Mesenchymal stem cell (in vitro differentiated cells and primary cell): ENCODE data around the gene TESK1.
A peak's percentile ranks its signal among the peaks of the same experiment; 100 is the strongest.

Experiments used
- DNase-seq: peaks from one replicate; pipeline ENCODE4 v3.0.0-alpha.2; 2013
- H2AFZ ChIP-seq: one replicate; pipeline ENCODE4 v1.6.1; 2013; ENCODE audit warnings: low read depth, mild to moderate bottlenecking, control low read depth, inconsistent platforms, low read length, moderate library complexity
- H2AK5ac ChIP-seq: 2 replicates; pipeline ENCODE4 v1.6.1; 2013; ENCODE audit warnings: low read length, moderate library complexity, mild to moderate bottlenecking, inconsistent platforms; ENCODE audit not compliant: severe bottlenecking
- H2BK120ac ChIP-seq: one replicate; pipeline ENCODE4 v1.6.1; 2013; ENCODE audit warnings: low read depth, mild to moderate bottlenecking, inconsistent platforms, low read length, moderate library complexity
- H2BK12ac ChIP-seq, 2 experiments: one replicate each; pipeline ENCODE4 v1.6.1; 2013; ENCODE audit warnings: inconsistent platforms in 2 of 2, low read length in 2 of 2, mild to moderate bottlenecking in 2 of 2, moderate library complexity in 2 of 2, control low read depth in 1 of 2
- H2BK15ac ChIP-seq: one replicate; pipeline ENCODE4 v1.6.1; 2013; ENCODE audit warnings: mild to moderate bottlenecking, low read depth, inconsistent platforms; ENCODE audit not compliant: poor library complexity, severe bottlenecking
- H2BK5ac ChIP-seq: 2 replicates; pipeline ENCODE4 v1.6.1; 2013; ENCODE audit warnings: low read depth, mild to moderate bottlenecking, low read length, control low read depth, inconsistent platforms; ENCODE audit not compliant: poor library complexity, severe bottlenecking
- H3K14ac ChIP-seq, 2 experiments: one replicate each; pipeline ENCODE4 v1.6.1; 2013; ENCODE audit warnings: inconsistent platforms in 2 of 2, low read length in 2 of 2, control low read depth in 1 of 2, mild to moderate bottlenecking in 1 of 2, moderate library complexity in 1 of 2
- H3K18ac ChIP-seq, 2 experiments: one replicate each; pipeline ENCODE4 v1.6.1; 2013; ENCODE audit warnings: inconsistent platforms in 2 of 2, low read length in 2 of 2, control low read depth in 1 of 2, low read depth in 1 of 2, mild to moderate bottlenecking in 1 of 2
- H3K23ac ChIP-seq, 2 experiments: one replicate each; pipeline ENCODE4 v1.6.1; 2013; ENCODE audit warnings: inconsistent platforms in 2 of 2, low read length in 2 of 2, mild to moderate bottlenecking in 2 of 2, moderate library complexity in 2 of 2, control low read depth in 1 of 2
- H3K27ac ChIP-seq: 2 replicates; pipeline ENCODE4 v1.5.1; 2013; ENCODE audit warnings: mild to moderate bottlenecking, moderate library complexity, low read length, control low read depth, inconsistent platforms; ENCODE audit not compliant: poor library complexity, severe bottlenecking
- H3K27me3 ChIP-seq, 2 experiments: 2 replicates each; pipeline versions ENCODE4 v1.6.1 to v1.7.0; 2013; ENCODE audit warnings: low read length in 2 of 2, mild to moderate bottlenecking in 2 of 2, moderate library complexity in 2 of 2, control low read depth in 1 of 2, inconsistent platforms in 1 of 2; ENCODE audit not compliant: control insufficient read depth in 1 of 2, insufficient read depth in 1 of 2
- H3K36me3 ChIP-seq, 2 experiments: 2 replicates each; pipeline versions ENCODE4 v1.6.1 to v1.7.0; 2013; ENCODE audit warnings: low read length in 2 of 2, control low read depth in 1 of 2, inconsistent platforms in 1 of 2, low read depth in 1 of 2, mild to moderate bottlenecking in 1 of 2; ENCODE audit not compliant: insufficient read depth in 2 of 2, control insufficient read depth in 1 of 2
- H3K4ac ChIP-seq, 2 experiments: one replicate each; pipeline ENCODE4 v1.6.1; 2013; ENCODE audit warnings: inconsistent platforms in 2 of 2, low read length in 2 of 2, mild to moderate bottlenecking in 2 of 2, moderate library complexity in 2 of 2, control low read depth in 1 of 2, low read depth in 1 of 2
- H3K4me1 ChIP-seq: 2 replicates; pipeline ENCODE4 v1.6.1; 2013; ENCODE audit warnings: low read depth, low read length, control low read depth; ENCODE audit not compliant: control insufficient read depth, insufficient read depth
- H3K4me2 ChIP-seq: 2 replicates; pipeline ENCODE4 v1.6.1; 2013; ENCODE audit warnings: low read length, mild to moderate bottlenecking, inconsistent platforms; ENCODE audit not compliant: poor library complexity, severe bottlenecking
- H3K4me3 ChIP-seq, 2 experiments: 2 replicates each; pipeline versions ENCODE4 v1.5.1 to v1.7.0; 2013; ENCODE audit warnings: low read length in 2 of 2, mild to moderate bottlenecking in 2 of 2, control low read depth in 1 of 2, low read depth in 1 of 2; ENCODE audit not compliant: insufficient read depth in 1 of 2
- H3K79me1 ChIP-seq: replicated peaks from 2 replicates; pipeline ENCODE4 v1.6.1; 2013; ENCODE audit warnings: mild to moderate bottlenecking, control low read depth, low read length, inconsistent platforms; ENCODE audit not compliant: poor library complexity, severe bottlenecking
- H3K9ac ChIP-seq: 2 replicates; pipeline ENCODE4 v1.7.0; 2013; ENCODE audit warnings: mild to moderate bottlenecking, low read length, moderate library complexity
- H3K9me3 ChIP-seq: 2 replicates; pipeline ENCODE4 v1.7.0; 2013; ENCODE audit warnings: mild to moderate bottlenecking, low read length; ENCODE audit not compliant: control insufficient read depth
- H4K8ac ChIP-seq: one replicate; pipeline ENCODE4 v1.6.1; 2013; ENCODE audit warnings: inconsistent platforms, mild to moderate bottlenecking, low read length, moderate library complexity
- H4K91ac ChIP-seq: one replicate; pipeline ENCODE4 v1.6.1; 2013; ENCODE audit warnings: mild to moderate bottlenecking, low read length, inconsistent platforms
- WGBS: methylation state at CpG from one replicate; pipeline ENCODE4 v1.1.7; 2013; ENCODE audit warnings: mixed read lengths; 5-methylcytosine and 5-hydroxymethylcytosine counted together

TESK1 gene

GRCh38 chr9:35562895-35563780 is 41.9 kb upstream of the TESK1 start:
- 97% methylated on average over 19 of the region's 20 CpGs for WGBS
- no peak overlapping the region for H4K91ac ChIP-seq
- no peaks in the 10 kb centered on the region for H3K27me3 ChIP-seq

GRCh38 chr9:35563791-35564197 is 41.3 kb upstream of the TESK1 start:
- Histone ChIP-seq H3K27me3 (no peaks in the 10 kb centered on the region), H3K9me3 (no peaks in the 10 kb centered on the region), H2BK15ac (no peak overlapping the region), H3K14ac (no peak overlapping the region), H4K8ac (no peak overlapping the region), H3K36me3 (peaks cover 47 to 48% of the 10 kb centered on the region in 2 experiments), H2AFZ (no peak overlapping the region), H3K4me1 (peaks cover 4% of the 10 kb centered on the region), H2BK120ac (no peak overlapping the region), H3K27ac (no peak overlapping the region), H4K91ac (no peak overlapping the region), H3K9ac (peak overlapping the region; percentile 55), H2BK5ac (no peak overlapping the region), H3K4ac (no peak overlapping the region), H2AK5ac (no peak overlapping the region), H3K4me3 (no peak overlapping the region), H3K4me2 (no peak overlapping the region), H3K23ac (no peak overlapping the region), H3K79me1 (peaks cover 9% of the 10 kb centered on the region), H3K18ac (no peak overlapping the region), H2BK12ac (no peak overlapping the region)
- 57% methylated on average over 14 of the region's 14 CpGs for WGBS
- DNase-seq = no peak

More at GRCh38 chr9:35562895-35563780, 41.9 kb upstream of the TESK1 start:
- H3K4me1 ChIP-seq = peaks cover 4% of the 10 kb centered on the region
- H3K79me1 ChIP-seq = peaks cover 12% of the 10 kb centered on the region
- H3K18ac ChIP-seq = no peak overlapping the region
- H3K4ac ChIP-seq = no peak overlapping the region
- H2BK15ac ChIP-seq = no peak overlapping the region
- H2AK5ac ChIP-seq = no peak overlapping the region
- H3K9me3 ChIP-seq = no peaks in the 10 kb centered on the region
- no peak overlapping the region for H2AFZ ChIP-seq
- no peak for DNase-seq
- H2BK12ac ChIP-seq = no peak overlapping the region
- H3K9ac ChIP-seq = peak overlapping the region; percentile 55
- H3K27ac ChIP-seq = no peak overlapping the region
- no peak overlapping the region for H3K4me3 ChIP-seq
- peaks cover 54 to 55% of the 10 kb centered on the region in 2 experiments for H3K36me3 ChIP-seq
- no peak overlapping the region for H3K14ac ChIP-seq
- H4K8ac ChIP-seq = no peak overlapping the region
- H3K4me2 ChIP-seq = no peak overlapping the region
- H2BK120ac ChIP-seq = no peak overlapping the region
- H2BK5ac ChIP-seq = no peak overlapping the region
- no peak overlapping the region for H3K23ac ChIP-seq

- H3K79me1 ChIP-seq = peaks cover 7% of the 10 kb centered on the region
- H3K27ac ChIP-seq = no peak overlapping the region
- H3K14ac ChIP-seq = no peak overlapping the region
- H4K8ac ChIP-seq = no peak overlapping the region
- H2AFZ ChIP-seq = no peak overlapping the region
- H3K27me3 ChIP-seq = no peaks in the 10 kb centered on the region
- no peak overlapping the region for H2BK120ac ChIP-seq
- H2BK15ac ChIP-seq = no peak overlapping the region
- H2AK5ac ChIP-seq = no peak overlapping the region
- 96% methylated on average over 4 of the region's 7 CpGs for WGBS
- no peak for DNase-seq
- no peak overlapping the region for H2BK12ac ChIP-seq
- H4K91ac ChIP-seq = peak overlapping the region; percentile 16
- peaks cover 4% of the 10 kb centered on the region for H3K4me1 ChIP-seq
- H3K9ac ChIP-seq = peak overlapping the region; percentile 33
- no peak overlapping the region for H3K4me2 ChIP-seq
- no peaks in the 10 kb centered on the region for H3K9me3 ChIP-seq
- H3K36me3 ChIP-seq = peaks cover 40 to 41% of the 10 kb centered on the region in 2 experiments
- H3K4ac ChIP-seq = no peak overlapping the region
- H3K18ac ChIP-seq = no peak overlapping the region
- H2BK5ac ChIP-seq = no peak overlapping the region
- H3K23ac ChIP-seq = no peak overlapping the region
- no peak overlapping the region for H3K4me3 ChIP-seq
These were observed 40.4 kb upstream of the TESK1 start for GRCh38 chr9:35564658-35565061.

DNA sequence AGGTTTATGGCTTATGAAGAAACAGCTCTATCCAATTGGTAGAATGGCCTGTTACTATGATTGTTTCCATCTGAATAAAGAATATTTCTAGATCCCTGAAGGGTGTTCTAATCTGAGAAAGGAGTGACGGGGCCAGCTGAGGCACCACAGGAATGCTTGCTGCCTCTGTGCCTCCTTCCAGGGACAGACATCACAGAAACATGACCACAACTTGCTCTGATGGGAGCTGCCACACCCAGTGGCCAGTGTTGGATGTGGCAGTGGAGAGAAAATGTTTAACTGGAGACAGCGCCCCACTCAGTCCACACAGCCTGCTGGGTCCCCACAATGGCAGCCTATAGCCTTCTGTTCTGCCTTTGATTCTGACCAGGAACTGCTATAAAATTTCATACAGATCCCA is 38.6 kb upstream of the TESK1 start:
- no peak for DNase-seq
- Histone ChIP-seq H3K27me3 (no peaks in the 10 kb centered on the region), H3K4me1 (peaks cover 4% of the 10 kb centered on the region), H2BK5ac (no peak overlapping the region), H4K8ac (no peak overlapping the region), H2BK120ac (no peak overlapping the region), H3K14ac (no peak overlapping the region), H3K18ac (no peak overlapping the region), H3K79me1 (peaks cover 1% of the 10 kb centered on the region), H3K23ac (no peak overlapping the region), H4K91ac (no peak overlapping the region), H3K9me3 (no peaks in the 10 kb centered on the region), H3K27ac (no peak overlapping the region), H3K4me3 (no peak overlapping the region), H2BK15ac (no peak overlapping the region), H3K4me2 (no peak overlapping the region), H2BK12ac (no peak overlapping the region), H3K36me3 (peaks cover 23 to 25% of the 10 kb centered on the region in 2 experiments), H2AFZ (no peak overlapping the region), H2AK5ac (no peak overlapping the region), H3K4ac (no peak overlapping the region), H3K9ac (no peak overlapping the region)
- 89% methylated on average over 2 of the region's 2 CpGs for WGBS
